ENCODE data around the gene IKZF3.

Gene IKZF3

DNA sequence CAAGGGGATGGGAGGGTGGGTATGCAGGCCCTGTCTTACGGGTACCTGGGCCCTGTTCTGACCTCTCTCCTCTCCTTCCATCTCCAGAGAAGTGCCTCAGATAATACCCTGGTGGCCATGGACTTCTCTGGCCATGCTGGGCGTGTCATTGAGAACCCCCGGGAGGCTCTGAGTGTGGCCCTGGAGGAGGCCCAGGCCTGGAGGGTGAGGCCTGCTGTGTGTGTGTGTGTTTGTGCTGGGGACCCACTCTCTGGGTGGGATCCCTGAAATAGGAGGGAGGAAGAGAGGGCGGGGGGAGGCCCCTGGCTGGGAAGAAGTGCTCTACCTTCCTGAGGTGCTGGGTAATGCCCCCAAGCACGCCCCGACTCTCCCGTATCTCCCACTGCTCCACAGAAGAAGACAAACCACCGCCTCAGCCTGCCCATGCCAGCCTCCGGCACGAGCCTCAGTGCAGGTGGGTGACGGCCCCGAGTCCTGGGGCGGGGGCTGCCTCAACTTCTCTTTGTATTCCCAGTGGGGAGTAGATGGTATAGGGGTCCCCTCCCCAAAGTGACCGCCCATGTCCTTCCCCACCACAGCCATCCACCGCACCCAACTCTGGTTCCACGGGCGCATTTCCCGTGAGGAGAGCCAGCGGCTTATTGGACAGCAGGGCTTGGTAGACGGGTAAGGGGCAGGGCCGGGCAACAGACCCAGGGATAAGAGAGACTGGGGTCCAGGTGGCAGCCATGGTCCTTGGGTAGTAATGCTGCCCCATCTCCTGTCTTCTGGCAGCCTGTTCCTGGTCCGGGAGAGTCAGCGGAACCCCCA lies 118.6 kb downstream of the IKZF3 start:
- Histone ChIP-seq H3K36me3 (ENCODE audit: insufficient read depth) (no peaks in the 10 kb centered on the region), H3K4me2 (no peak overlapping the region), H2AFZ (ENCODE audit: low read depth) (no peak overlapping the region), H3K27me3 (ENCODE audit: insufficient read depth, low read depth) (no peaks in the 10 kb centered on the region), H3K79me2 (ENCODE audit: insufficient read depth, low read depth) (no peaks in the 10 kb centered on the region), H3K4me3 (IDR thresholded peaks at IDR 0.05; ENCODE audit: insufficient read depth, low read depth, low read length) (no peak overlapping the region), H4K20me1 (ENCODE audit: insufficient read depth) (no peaks in the 10 kb centered on the region), H3K27ac (no peak overlapping the region), H3K9ac (no peak overlapping the region), H3K4me1 (ENCODE audit: low read depth, poor library complexity, severe bottlenecking) (no peaks in the 10 kb centered on the region)
- no peak for TF ChIP-seq CTCF (conservative IDR thresholded peaks at IDR 0.05; ENCODE audit: low read depth, low read length)

- H3K27ac ChIP-seq = no peak overlapping the region
- H4K20me1 ChIP-seq (ENCODE audit: insufficient read depth) = no peaks in the 10 kb centered on the region
- no peaks in the 10 kb centered on the region for H3K4me1 ChIP-seq (ENCODE audit: low read depth, poor library complexity, severe bottlenecking)
- no peaks in the 10 kb centered on the region for H3K36me3 ChIP-seq (ENCODE audit: insufficient read depth)
- H3K79me2 ChIP-seq (ENCODE audit: insufficient read depth, low read depth) = no peaks in the 10 kb centered on the region
- no peak overlapping the region for H2AFZ ChIP-seq (ENCODE audit: low read depth)
- H3K27me3 ChIP-seq (ENCODE audit: insufficient read depth, low read depth) = no peaks in the 10 kb centered on the region
- H3K4me2 ChIP-seq = no peak overlapping the region
- TF ChIP-seq CTCF (conservative IDR thresholded peaks at IDR 0.05; ENCODE audit: low read depth, low read length) = no peak
- no peak overlapping the region for H3K9ac ChIP-seq
- H3K4me3 ChIP-seq (IDR thresholded peaks at IDR 0.05; ENCODE audit: insufficient read depth, low read depth, low read length) = no peak overlapping the region
Observed at GRCh38 chr17:39744836-39745215, 119.3 kb downstream of the IKZF3 start.

- no peak overlapping the region for H3K27ac ChIP-seq
- no peak overlapping the region for H3K4me3 ChIP-seq (IDR thresholded peaks at IDR 0.05; ENCODE audit: insufficient read depth, low read depth, low read length)
- H3K27me3 ChIP-seq (ENCODE audit: insufficient read depth, low read depth) = no peaks in the 10 kb centered on the region
- H3K9ac ChIP-seq = no peak overlapping the region
- no peak overlapping the region for H2AFZ ChIP-seq (ENCODE audit: low read depth)
- no peaks in the 10 kb centered on the region for H3K36me3 ChIP-seq (ENCODE audit: insufficient read depth)
- no peak overlapping the region for H3K4me2 ChIP-seq
- H3K4me1 ChIP-seq (ENCODE audit: low read depth, poor library complexity, severe bottlenecking) = peaks cover 3% of the 10 kb centered on the region
- TF ChIP-seq CTCF (conservative IDR thresholded peaks at IDR 0.05; ENCODE audit: low read depth, low read length) = no peak
- no peaks in the 10 kb centered on the region for H3K79me2 ChIP-seq (ENCODE audit: insufficient read depth, low read depth)
- H4K20me1 ChIP-seq (ENCODE audit: insufficient read depth) = no peaks in the 10 kb centered on the region
Observed at GRCh38 chr17:39744075-39744835, 119.9 kb downstream of the IKZF3 start.

DNA sequence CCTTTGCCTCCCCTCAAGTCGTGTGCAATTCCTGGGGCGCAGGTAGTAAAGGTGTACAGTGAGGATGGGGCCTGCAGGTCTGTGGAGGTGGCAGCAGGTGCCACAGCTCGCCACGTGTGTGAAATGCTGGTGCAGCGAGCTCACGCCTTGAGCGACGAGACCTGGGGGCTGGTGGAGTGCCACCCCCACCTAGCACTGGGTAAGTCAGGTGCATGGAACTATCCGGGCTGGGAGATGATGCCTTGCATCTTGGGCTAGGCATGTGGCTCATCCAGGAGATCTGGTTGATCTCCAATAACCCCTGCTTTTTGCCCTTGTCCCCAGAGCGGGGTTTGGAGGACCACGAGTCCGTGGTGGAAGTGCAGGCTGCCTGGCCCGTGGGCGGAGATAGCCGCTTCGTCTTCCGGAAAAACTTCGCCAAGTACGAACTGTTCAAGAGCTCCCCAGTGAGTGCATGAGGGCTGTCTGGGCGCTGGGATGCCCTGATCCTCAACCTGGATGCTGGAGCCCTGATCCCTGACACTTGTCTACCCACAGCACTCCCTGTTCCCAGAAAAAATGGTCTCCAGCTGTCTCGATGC lies 121.2 kb downstream of the IKZF3 start:
- Histone ChIP-seq H3K27me3 (ENCODE audit: insufficient read depth, low read depth) (no peaks in the 10 kb centered on the region), H3K4me3 (IDR thresholded peaks at IDR 0.05; ENCODE audit: insufficient read depth, low read depth, low read length) (no peak overlapping the region), H3K79me2 (ENCODE audit: insufficient read depth, low read depth) (no peaks in the 10 kb centered on the region), H3K4me2 (no peak overlapping the region), H2AFZ (ENCODE audit: low read depth) (no peak overlapping the region), H3K4me1 (ENCODE audit: low read depth, poor library complexity, severe bottlenecking) (peaks cover 13% of the 10 kb centered on the region), H3K27ac (no peak overlapping the region), H4K20me1 (ENCODE audit: insufficient read depth) (no peaks in the 10 kb centered on the region), H3K36me3 (ENCODE audit: insufficient read depth) (no peaks in the 10 kb centered on the region), H3K9ac (no peak overlapping the region)
- no peak for TF ChIP-seq CTCF (conservative IDR thresholded peaks at IDR 0.05; ENCODE audit: low read depth, low read length)
